ENCODE measurements around the gene MAGIX.

- TF ChIP-seq YY1 (IDR thresholded peaks at IDR 0.05; ENCODE audit: insufficient read depth, insufficient read length) (no peak), ZNF274 (IDR thresholded peaks at IDR 0.05; ENCODE audit: low read depth, low read length) (no peak), SUZ12 (IDR thresholded peaks at IDR 0.05; ENCODE audit: extremely low read depth, insufficient read depth, insufficient read length) (no peak)
Observed at GRCh38 chrX:49198540-49199314, 36.2 kb downstream of the MAGIX start.
